Upper lobe of left lung (tissue), 6 donors: Measurements from ENCODE around the gene TMEM117. TPM values are rescaled to one million over a fixed set of nuclear protein-coding genes. Genes with fewer than 3 reads are reported as not detected.

Source experiments
- ATAC-seq, 2 donors: fragments of 200-7000 bp; cut with Tn5 transposase; one replicate each; pipeline ENCODE4 v1.9.1; 2022; ENCODE audit warnings: mild to moderate bottlenecking in 2 of 2, moderate library complexity in 2 of 2; ENCODE audit not compliant: low FRiP score in 2 of 2
- DNase-seq, 2 donors: peaks; one replicate each; pipeline ENCODE4 v3.0.0-alpha.2; 2019 to 2020
- H3K27ac ChIP-seq, 4 donors: fragments of 200-600 bp; sonication (generic); one replicate each; pipeline ENCODE4 v1.5.1; 2016 to 2019
- H3K27me3 ChIP-seq, 4 donors: fragments of 200-600 bp; sonication (generic); one replicate each; pipeline ENCODE4 v1.5.1; 2017 to 2019
- H3K36me3 ChIP-seq, 4 donors: fragments of 200-600 bp; sonication (generic); one replicate each; pipeline ENCODE4 v1.5.1; 2016 to 2019
- H3K4me1 ChIP-seq, 4 donors: fragments of 200-600 bp; sonication (generic); one replicate each; pipeline ENCODE4 v1.5.1; 2018 to 2019
- H3K4me3 ChIP-seq, 4 donors: fragments of 200-600 bp; sonication (generic); one replicate each; pipeline ENCODE4 v1.5.1; 2017 to 2019; ENCODE audit warnings: mild to moderate bottlenecking in 2 of 4, moderate library complexity in 1 of 4
- H3K9me3 ChIP-seq, 4 donors: fragments of 200-600 bp; sonication (generic); one replicate each; pipeline ENCODE4 v1.5.1; 2018 to 2019
- EP300 ChIP-seq, 4 donors: sonication (generic); formaldehyde crosslinking; IDR thresholded peaks; one replicate each; pipeline ENCODE4 v1.5.1; 2017; ENCODE audit warnings: antibody characterized with exemption in 4 of 4, control low read depth in 2 of 4
- POLR2A ChIP-seq, 4 donors: fragments of 450-650 bp; IDR thresholded peaks; one replicate each; pipeline ENCODE4 v1.5.1; 2016 to 2017; ENCODE audit warnings: antibody characterized with exemption in 4 of 4, mild to moderate bottlenecking in 2 of 4
- POLR2AphosphoS5 ChIP-seq, 2 donors: sonication (generic); formaldehyde crosslinking; IDR thresholded peaks; one replicate each; pipeline ENCODE4 v1.5.1; 2017; ENCODE audit warnings: antibody characterized with exemption in 2 of 2
- WGBS, 2 donors: methylation state at CpG; one replicate each; pipeline ENCODE4 v1.1.5; 2017 to 2018; 5-methylcytosine and 5-hydroxymethylcytosine counted together
- total RNA-seq, 6 donors: library from RNA; depleted of rRNA in 4 of 6; stranded (reverse); fragments of >200 nt in 4 of 6; gene quantifications; one replicate each; pipeline versions ENCODE4 v1.1.0 to v1.2.1, GENCODE V29; 2016 to 2021
- TF ChIP-seq, protein P1 (sequence below), 6 experiments: fragments of 450-650 bp in 4 of 6; fragments of 200-600 bp in 2 of 6; sonication (generic) in 2 of 6; IDR thresholded peaks; one replicate each; pipeline ENCODE4 v1.5.1; 2016 to 2019; ENCODE audit warnings: antibody characterized with exemption in 6 of 6
- donor health status: DM: no; HTN: no; CAD: no; lungs with moderate emphysema.
- donor health status: DM: no; HTN: yes; CAD: no; lungs with severe emphysema.

The TMEM117 gene
- total RNA-seq, 6 donors from 2014 or later = 2.6 to 8.4 (median 4.2) TPM

DNA sequence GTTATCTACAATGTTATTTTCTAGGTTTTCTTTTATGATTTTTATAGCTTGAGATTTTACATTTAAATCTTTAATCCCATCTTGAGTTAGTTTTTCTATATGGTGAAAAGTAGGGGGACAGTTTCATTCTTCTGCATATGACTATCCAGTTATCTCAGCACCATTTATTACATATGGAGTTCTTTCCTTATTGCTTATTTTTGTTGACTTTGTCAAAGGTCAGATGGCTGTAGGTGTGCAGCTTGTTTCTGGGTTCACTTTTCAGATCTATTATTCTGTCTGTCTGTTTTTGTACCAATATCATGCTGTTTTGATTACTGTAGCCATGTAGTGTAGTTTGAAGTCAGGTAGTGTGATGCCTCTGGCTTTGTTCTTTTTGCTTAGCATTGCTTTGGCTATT lies 477.3 kb downstream of the TMEM117 start:
- H3K36me3 ChIP-seq = no peaks in the 10 kb centered on the region
- H3K4me1 ChIP-seq = no peaks in the 10 kb centered on the region
- TF ChIP-seq EP300 (IDR thresholded peaks at IDR 0.05) (no peak), POLR2A (IDR thresholded peaks at IDR 0.05) (no peak), POLR2AphosphoS5 (IDR thresholded peaks at IDR 0.05) (no peak)
- TF ChIP-seq, protein P1, sequence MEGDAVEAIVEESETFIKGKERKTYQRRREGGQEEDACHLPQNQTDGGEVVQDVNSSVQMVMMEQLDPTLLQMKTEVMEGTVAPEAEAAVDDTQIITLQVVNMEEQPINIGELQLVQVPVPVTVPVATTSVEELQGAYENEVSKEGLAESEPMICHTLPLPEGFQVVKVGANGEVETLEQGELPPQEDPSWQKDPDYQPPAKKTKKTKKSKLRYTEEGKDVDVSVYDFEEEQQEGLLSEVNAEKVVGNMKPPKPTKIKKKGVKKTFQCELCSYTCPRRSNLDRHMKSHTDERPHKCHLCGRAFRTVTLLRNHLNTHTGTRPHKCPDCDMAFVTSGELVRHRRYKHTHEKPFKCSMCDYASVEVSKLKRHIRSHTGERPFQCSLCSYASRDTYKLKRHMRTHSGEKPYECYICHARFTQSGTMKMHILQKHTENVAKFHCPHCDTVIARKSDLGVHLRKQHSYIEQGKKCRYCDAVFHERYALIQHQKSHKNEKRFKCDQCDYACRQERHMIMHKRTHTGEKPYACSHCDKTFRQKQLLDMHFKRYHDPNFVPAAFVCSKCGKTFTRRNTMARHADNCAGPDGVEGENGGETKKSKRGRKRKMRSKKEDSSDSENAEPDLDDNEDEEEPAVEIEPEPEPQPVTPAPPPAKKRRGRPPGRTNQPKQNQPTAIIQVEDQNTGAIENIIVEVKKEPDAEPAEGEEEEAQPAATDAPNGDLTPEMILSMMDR (IDR thresholded peaks at IDR 0.05) = no peak
- ATAC-seq = no peak
- H3K9me3 ChIP-seq = peaks cover 0 to 6% (median 0%) of the 10 kb centered on the region in 4 donors
- H3K27me3 ChIP-seq = no peaks in the 10 kb centered on the region
- DNase-seq = no peak
- H3K4me3 ChIP-seq = no peak overlapping the region
- no peak overlapping the region for H3K27ac ChIP-seq

DNA sequence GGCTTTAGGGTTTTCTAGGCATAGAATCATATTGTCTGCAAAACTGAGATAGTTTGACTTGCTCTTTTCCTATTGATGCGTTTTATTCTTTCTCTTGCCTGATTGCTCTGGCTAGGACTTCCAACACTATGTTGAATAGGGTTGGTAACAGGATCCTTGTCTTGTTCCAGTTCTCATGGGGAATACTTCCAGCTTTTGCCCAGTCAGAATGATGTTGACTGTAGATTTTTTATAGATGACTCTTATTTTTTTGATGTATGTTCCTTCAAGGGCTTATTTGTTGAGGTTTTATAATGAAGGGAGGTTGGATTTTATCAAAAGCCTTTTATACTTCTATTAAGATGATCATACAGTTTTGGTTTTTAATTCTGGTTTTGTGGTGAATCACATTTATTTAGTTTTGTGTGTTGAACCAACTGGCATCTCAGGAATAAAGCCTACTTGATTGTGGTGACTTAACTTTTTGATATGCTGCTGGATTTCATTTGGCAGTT lies 478.2 kb downstream of the TMEM117 start:
- H3K9me3 ChIP-seq = peaks cover 0 to 6% (median 0%) of the 10 kb centered on the region in 4 donors
- DNase-seq (no peak), ATAC-seq (no peak)
- H3K36me3 ChIP-seq = no peaks in the 10 kb centered on the region
- H3K4me3 ChIP-seq = no peak overlapping the region
- WGBS, 2 donors = 88 to 100% methylated on average over 1 of the region's 1 CpG
- H3K4me1 ChIP-seq = no peaks in the 10 kb centered on the region
- H3K27me3 ChIP-seq = no peaks in the 10 kb centered on the region
- H3K27ac ChIP-seq = no peak overlapping the region
- TF ChIP-seq EP300 (IDR thresholded peaks at IDR 0.05) = no peak
- TF ChIP-seq, protein P1 (IDR thresholded peaks at IDR 0.05) = no peak
- no peak for TF ChIP-seq POLR2AphosphoS5 (IDR thresholded peaks at IDR 0.05)
- no peak for TF ChIP-seq POLR2A (IDR thresholded peaks at IDR 0.05)

DNA sequence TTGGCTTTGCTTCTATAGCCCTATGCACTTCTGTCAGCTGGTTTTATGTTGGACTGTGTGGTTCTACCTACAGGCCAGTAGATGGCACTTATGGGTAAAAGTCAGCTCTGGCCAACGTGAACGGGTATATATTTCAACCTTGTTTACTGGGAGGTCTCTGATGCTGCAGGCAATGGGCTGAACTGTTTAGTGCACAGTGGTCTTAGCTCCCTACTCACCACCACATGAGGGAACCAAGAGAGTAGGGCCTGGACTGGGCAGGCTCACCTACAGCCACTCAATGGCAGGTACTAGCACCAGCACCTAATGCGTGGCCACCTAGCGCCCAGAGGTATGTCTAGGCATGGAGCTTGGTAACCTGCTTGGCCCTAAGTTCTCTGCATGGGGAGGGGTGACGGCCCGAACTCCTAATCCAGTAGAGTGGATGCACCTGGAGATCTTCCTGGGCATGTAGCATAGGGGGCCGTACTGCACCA lies 481.8 kb downstream of the TMEM117 start:
- no peaks in the 10 kb centered on the region for H3K36me3 ChIP-seq
- H3K27ac ChIP-seq = no peak overlapping the region
- H3K9me3 ChIP-seq = peaks cover 0 to 6% (median 0%) of the 10 kb centered on the region in 4 donors
- H3K4me3 ChIP-seq = no peak overlapping the region
- H3K4me1 ChIP-seq = no peaks in the 10 kb centered on the region
- ATAC-seq (peak; percentile 34 to 46), DNase-seq (no peak)
- TF ChIP-seq, protein P1 (IDR thresholded peaks at IDR 0.05) = peak in 3 of 6 experiments; percentile 25 to 47 (median 31)
- TF ChIP-seq POLR2A (IDR thresholded peaks at IDR 0.05) = no peak
- WGBS, 2 donors = 70 to 81% methylated on average over 6 to 7 of the region's 7 CpGs
- H3K27me3 ChIP-seq = no peaks in the 10 kb centered on the region

DNA sequence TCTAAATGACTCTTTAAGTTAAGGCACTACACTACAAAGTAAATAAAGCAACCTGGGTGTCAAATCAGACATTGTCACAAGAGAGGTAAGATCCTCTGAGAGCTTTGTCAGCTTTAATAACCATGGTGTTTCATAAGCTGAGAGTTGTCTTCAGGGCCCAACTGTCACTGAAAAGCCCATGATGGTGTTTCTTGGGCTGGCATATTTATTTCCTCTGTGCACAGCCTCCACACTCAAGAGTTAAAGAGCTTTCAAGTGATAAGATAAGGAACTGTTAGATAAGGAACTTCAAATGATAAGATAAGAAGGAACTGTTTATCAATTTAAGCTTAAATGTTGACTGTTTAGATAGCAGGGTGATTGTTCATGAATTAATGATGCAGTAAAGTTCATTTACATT lies 495.4 kb downstream of the TMEM117 start:
- Histone ChIP-seq H3K4me1 (no peaks in the 10 kb centered on the region), H3K4me3 (no peak overlapping the region), H3K27ac (no peak overlapping the region), H3K9me3 (no peaks in the 10 kb centered on the region), H3K36me3 (no peaks in the 10 kb centered on the region), H3K27me3 (no peaks in the 10 kb centered on the region)
- TF ChIP-seq POLR2AphosphoS5 (IDR thresholded peaks at IDR 0.05) (no peak), EP300 (IDR thresholded peaks at IDR 0.05) (no peak), POLR2A (IDR thresholded peaks at IDR 0.05) (no peak)
- TF ChIP-seq, protein P1 (IDR thresholded peaks at IDR 0.05) = no peak
- DNase-seq (no peak), ATAC-seq (no peak)

GRCh38 chr12:44334347-44334746 lies 498.5 kb downstream of the TMEM117 start:
- no peaks in the 10 kb centered on the region for H3K4me1 ChIP-seq
- H3K4me3 ChIP-seq = no peak overlapping the region
- ATAC-seq = peak in 1 of 2 donors; percentile 49
- 65 to 66% methylated on average over 5 of the region's 5 CpGs for WGBS, 2 donors
- TF ChIP-seq POLR2A (IDR thresholded peaks at IDR 0.05) (no peak), EP300 (IDR thresholded peaks at IDR 0.05) (no peak)
- TF ChIP-seq, protein P1 (IDR thresholded peaks at IDR 0.05) = no peak
- H3K36me3 ChIP-seq = no peaks in the 10 kb centered on the region
- no peaks in the 10 kb centered on the region for H3K27me3 ChIP-seq
- no peaks in the 10 kb centered on the region for H3K9me3 ChIP-seq
- no peak for DNase-seq
- H3K27ac ChIP-seq = no peak overlapping the region
